ENCODE measurements around the gene PRKAR2B.

PRKAR2B gene

DNA sequence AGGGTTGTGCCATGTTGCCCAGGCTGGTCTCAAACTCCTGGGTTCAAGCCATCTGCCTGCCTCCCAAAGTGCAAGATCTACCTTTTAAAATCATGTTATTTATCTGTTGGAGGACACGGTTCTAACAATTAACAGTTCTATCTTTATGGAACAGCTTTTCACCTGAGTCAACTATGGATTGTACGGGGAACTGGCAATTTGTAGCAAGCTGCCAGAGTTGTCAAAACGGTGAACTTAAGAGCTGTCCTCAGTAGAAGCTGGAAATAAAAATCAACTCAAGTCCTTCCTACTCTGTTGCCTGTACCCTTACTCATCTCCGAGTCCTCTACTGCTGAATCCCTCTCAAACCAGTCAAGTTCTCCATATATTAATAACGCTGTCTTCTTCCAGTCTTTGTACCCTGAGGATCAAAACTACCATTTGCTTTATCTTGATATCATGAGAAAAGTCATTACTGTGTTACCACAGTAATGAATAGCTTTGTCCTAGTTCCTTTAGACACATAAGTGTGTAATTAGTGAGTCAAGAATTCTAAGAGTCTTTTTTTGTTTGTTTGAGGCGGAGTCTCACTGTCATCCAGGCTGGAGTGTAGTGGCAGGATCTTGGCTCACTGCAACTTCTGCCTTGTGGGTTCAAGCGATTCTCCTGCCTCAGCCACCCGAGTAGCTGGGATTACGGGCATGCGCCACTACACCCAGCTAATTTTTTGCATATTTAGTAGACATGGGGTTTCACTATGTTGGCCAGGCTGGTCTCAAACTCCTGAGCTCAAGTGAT is 152.5 kb downstream of the PRKAR2B start:
- no peak for DNase-seq

DNA sequence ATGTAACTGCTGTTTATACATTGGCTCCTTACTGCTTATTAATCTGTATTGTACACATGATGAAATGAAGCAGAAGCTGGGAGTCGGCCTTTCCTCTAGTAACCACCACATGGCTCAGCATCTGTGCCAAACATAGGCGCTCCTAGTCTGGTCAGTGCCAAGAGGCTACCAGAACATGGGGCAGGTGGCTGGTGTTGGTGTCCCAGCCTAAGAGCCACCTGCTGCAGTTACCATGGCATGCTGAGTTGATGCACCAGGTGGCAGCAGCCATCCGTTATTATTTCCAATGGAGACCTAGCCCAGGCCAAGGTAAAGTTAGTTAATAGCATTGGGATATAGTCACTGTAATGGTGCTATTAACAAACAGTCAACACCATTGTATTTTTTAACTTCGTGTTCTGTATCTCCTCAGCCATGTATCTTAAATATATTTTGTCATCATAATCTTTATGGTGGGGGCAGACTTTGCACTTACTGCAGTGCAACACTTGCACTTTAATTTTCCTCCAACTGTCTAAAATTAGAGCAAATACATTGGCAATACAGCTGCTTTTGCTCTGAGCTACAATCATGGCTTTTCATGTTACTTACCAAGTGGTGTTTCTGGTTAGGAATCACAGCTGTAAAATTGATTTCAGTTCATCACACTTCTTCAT is 157.4 kb downstream of the PRKAR2B start:
- DNase-seq: peak; percentile 11

DNA sequence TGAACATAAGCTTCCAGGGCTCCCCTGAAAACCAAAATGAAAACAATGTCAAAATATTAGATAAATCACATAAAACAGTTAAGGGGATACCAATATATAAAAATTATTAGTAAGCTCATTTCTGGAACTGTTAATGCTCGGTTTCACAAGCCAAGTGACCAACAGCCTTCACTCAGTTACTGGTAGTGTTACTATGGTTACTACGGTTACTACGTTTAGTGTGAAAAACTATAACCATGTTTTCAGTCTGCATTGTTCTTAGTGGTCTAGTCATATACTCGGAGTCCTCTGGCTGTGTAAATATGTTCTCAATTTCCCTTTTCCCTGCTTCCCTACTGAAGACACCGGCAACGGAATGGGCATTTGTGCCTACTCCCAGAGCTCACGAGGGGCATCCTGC is 159.1 kb downstream of the PRKAR2B start:
- DNase-seq: no peak

DNA sequence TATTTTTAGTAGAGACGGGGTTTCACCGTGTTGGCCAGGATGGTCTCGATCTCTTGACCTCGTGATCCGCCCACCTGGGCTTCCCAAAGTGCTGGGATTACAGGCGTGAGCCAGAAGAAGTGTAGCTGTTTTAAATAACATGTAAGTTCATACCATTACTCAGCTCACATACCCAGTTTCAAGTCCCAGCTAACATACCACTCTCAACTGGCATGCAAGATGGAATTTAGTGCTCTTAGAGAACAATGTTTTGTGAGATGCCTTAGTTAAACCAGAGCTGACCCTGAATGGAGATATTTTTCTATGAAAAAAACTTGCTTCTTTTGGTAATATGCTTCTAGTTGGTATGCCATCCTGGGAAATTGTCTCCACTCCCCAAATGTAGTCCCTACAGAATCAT is 161.6 kb downstream of the PRKAR2B start:
- no peak for DNase-seq

DNA sequence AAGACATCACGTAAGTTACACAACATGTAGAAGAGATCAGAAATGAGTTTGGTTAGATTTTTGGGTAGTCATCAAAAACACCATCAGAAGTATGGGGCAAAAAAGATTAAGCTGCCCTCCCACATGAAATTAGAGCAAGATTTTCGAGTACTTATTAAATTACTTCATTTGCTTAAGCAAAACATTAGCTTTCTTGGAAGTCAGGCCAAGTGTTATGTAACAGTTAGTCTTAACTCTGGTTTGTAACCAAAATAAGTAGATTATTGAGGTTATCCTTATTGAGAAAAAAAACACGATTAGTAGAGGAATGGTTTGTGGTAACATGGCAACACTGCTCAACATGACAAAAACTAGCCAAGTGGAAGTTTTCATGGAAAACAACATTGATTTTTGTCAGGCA is 162.2 kb downstream of the PRKAR2B start:
- DNase-seq: no peak

DNA sequence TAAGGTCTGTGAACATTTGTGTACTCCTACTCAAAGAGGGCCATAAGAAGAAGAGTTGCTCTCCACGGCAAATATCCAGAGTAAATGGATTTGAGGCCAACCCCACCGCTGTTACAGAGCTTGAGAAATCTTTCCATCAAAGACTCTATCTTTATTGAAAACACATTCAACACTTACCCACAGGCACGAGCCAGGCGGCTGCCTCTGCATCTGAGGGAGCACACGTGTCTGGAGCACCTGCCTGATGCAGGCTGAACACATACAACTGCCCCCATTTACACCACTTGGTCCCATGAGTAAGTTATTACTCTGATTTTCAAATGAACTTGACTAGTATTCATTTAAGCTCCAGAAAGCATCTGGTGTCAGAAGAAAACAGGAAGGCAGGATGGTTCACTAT is 163.0 kb downstream of the PRKAR2B start:
- DNase-seq: no peak

DNA sequence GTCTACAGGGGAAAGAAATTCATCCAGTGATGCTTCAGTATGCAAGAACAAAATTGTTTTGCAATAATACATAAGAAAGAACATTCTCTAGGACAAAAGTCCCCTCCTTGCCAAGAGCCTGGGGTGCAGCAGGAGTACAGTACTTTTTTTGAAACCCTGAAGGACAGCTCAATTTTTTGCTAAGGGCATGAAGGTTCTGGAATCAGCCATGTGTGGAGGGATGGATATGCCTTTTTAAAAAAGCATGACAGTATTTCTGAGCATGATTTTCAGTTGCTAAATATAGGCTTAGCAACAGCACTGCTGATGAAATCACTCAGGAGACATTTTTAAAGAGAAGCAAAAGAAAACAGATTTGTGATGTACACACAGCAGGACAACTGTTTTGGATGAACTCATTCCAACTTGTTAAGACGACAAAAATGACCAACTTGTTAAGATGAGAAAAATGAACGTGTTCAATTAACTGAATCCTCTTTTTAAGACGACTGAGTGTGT is 163.6 kb downstream of the PRKAR2B start:
- DNase-seq: no peak

DNA sequence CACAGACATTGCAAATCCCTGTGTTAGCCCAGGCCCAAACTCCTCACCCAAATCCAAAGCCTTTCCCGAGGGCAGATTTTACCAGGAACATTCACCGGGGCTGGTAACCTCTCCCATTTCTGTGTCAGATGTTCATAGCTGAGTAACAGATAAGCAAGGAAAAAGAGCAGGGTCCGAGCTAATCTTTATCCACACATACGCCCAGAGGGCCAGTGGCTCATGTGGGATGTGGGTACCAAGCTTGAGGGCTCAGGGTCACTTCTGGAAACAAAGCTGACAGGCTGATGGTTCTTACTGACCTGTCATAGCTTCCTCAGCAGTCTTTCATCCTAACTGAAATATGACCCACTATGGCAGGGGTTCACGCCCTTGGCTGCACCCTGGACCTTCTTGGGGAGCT is 164.1 kb downstream of the PRKAR2B start:
- no peak for DNase-seq

DNA sequence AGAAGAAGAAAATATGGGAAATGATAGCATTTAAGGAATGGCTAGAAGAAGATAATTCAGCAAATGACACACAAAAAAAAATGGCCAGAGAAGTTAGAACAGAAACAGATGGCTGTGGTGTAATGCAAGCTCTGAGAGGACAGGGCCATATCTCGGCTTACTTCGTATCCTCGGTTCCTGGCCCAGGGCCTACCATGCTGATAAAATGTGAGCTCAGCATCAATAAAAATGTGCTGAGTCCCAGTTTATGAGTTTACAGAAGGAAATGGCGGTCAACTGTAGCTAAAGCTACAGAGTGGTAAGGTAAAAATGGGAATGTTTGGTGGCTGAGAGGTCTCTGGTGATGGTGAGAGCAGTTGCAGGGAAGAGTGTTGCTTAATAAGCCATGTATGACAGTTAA is 165.1 kb downstream of the PRKAR2B start:
- no peak for DNase-seq

DNA sequence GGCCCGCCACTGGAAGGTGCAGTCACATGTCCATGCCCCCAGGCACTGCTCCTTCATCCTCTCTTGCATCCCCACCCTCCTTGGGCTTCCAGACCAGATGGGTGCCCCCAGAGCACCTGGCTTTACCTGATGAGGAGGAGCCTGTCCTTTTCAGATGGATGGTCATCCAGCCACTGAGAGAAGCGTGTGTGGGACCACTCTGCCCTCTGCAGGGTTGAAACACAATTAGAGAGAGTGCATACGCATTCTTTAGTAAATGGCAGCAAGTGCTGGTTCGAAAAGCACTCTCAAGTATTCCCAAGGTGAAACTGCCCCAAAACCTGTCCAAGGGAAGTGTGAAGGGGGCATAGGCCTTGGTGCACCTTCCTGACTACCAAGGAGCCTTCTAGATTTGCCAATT is 165.9 kb downstream of the PRKAR2B start:
- DNase-seq: no peak
